22Rv1 (cell line): ENCODE measurements around the gene TRPC1.

ENCODE experiments used
- H3K27ac ChIP-seq: fragments of 450-650 bp; 2 replicates; pipeline ENCODE4 v1.5.1; 2017
- CTCF ChIP-seq: fragments of 450-650 bp; IDR thresholded peaks from 2 replicates; pipeline ENCODE4 v1.5.1; 2017; ENCODE audit warnings: mild to moderate bottlenecking
- ZFX ChIP-seq: fragments of 450-650 bp; IDR thresholded peaks from 2 replicates; pipeline ENCODE4 v1.6.1; 2017; ENCODE audit warnings: antibody characterized with exemption, borderline replicate concordance

Gene TRPC1

GRCh38 chr3:142828703-142829305 is 105.0 kb downstream of the TRPC1 start:
- TF ChIP-seq ZFX (no peak), CTCF (peak; percentile 92)
- no peak overlapping the region for H3K27ac ChIP-seq

GRCh38 chr3:142837526-142837925 is 113.7 kb downstream of the TRPC1 start:
- no peak for TF ChIP-seq CTCF
- TF ChIP-seq ZFX, result no peak
- H3K27ac ChIP-seq, result no peak overlapping the region

GRCh38 chr3:142839831-142840230 is 116.0 kb downstream of the TRPC1 start:
- H3K27ac ChIP-seq, result no peak overlapping the region
- no peak for TF ChIP-seq ZFX
- TF ChIP-seq CTCF, result no peak

GRCh38 chr3:142844339-142844977 is 120.6 kb downstream of the TRPC1 start:
- no peak overlapping the region for H3K27ac ChIP-seq
- TF ChIP-seq CTCF (peak; percentile 80), ZFX (no peak)

GRCh38 chr3:142846779-142847577 is 123.1 kb downstream of the TRPC1 start:
- no peak overlapping the region for H3K27ac ChIP-seq
- TF ChIP-seq ZFX (no peak), CTCF (no peak)

GRCh38 chr3:142849148-142849547 is 125.3 kb downstream of the TRPC1 start:
- no peak for TF ChIP-seq CTCF
- TF ChIP-seq ZFX, result no peak

More at GRCh38 chr3:142849148-142849547, 125.3 kb downstream of the TRPC1 start:
- no peak overlapping the region for H3K27ac ChIP-seq
